Measurements from ENCODE around the gene FBXO30.

DNA sequence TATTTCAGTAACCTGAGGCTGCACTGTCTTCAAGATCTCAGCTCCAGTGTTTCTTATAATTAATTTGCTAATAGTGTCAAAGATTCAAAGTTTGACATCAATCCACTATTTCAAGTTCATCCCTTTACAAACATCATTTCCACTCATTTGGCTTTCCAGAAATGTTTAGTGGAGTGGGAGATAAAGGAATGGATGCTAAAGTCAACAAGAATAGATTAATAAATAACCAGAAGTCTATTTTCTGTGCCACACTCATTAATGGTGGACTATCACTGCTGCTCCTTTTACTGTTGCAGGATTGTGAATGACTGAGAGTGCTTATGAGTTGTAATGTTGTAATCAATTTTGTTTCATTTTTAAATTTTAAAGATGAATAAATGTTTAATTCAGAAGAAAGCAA, 50.9 kb downstream of the FBXO30 start:
- TF ChIP-seq, protein P1, sequence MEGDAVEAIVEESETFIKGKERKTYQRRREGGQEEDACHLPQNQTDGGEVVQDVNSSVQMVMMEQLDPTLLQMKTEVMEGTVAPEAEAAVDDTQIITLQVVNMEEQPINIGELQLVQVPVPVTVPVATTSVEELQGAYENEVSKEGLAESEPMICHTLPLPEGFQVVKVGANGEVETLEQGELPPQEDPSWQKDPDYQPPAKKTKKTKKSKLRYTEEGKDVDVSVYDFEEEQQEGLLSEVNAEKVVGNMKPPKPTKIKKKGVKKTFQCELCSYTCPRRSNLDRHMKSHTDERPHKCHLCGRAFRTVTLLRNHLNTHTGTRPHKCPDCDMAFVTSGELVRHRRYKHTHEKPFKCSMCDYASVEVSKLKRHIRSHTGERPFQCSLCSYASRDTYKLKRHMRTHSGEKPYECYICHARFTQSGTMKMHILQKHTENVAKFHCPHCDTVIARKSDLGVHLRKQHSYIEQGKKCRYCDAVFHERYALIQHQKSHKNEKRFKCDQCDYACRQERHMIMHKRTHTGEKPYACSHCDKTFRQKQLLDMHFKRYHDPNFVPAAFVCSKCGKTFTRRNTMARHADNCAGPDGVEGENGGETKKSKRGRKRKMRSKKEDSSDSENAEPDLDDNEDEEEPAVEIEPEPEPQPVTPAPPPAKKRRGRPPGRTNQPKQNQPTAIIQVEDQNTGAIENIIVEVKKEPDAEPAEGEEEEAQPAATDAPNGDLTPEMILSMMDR (IDR thresholded peaks at IDR 0.05; ENCODE audit: poor library complexity), result no peak
- TF ChIP-seq EZH2phosphoT487 (IDR thresholded peaks at IDR 0.05; ENCODE audit: low read depth, severe bottlenecking, unreplicated experiment), result no peak
- TF ChIP-seq EZH2 (IDR thresholded peaks at IDR 0.05; ENCODE audit: borderline replicate concordance), result no peak
